ENCODE results near the gene TXNDC9.
"Not testable (repeated sequence)": the region's sequence is repeated elsewhere in the genome, so short reads cannot be mapped to it uniquely, and the experiment has no call there.

Gene TXNDC9

DNA sequence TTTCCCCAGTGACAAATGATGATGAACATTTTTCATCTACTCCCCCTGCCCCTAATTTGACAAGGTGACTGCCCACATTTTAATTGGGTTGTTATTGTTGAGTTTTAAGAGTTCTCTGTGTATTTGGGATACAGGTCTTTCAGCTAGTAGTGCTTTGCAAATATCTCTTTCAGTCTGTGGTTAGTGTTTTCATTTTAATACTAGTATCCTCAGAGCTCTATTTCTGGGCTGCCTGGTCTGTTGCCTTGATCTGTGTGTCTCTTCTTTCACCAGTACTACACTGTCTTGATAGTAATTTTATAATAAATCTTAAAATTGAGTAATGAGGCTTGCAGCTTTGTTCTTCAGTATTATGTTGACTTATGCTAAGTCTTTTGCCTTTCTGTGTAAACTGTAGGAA, 20.7 kb upstream of the TXNDC9 start:
- FAIRE-seq (peak; percentile 58), DNase-seq (ENCODE audit: insufficient read length, low spot score) (no peak)
- no peak for TF ChIP-seq POU2F2 (IDR thresholded peaks at IDR 0.05; ENCODE audit: low read depth, low read length)
- no peak for TF ChIP-seq POLR2A (IDR thresholded peaks at IDR 0.05; ENCODE audit: low read depth, low read length)
- no peak for TF ChIP-seq SPI1 (IDR thresholded peaks at IDR 0.05; ENCODE audit: low read depth, low read length)
- no peak for TF ChIP-seq POLR2AphosphoS5 (IDR thresholded peaks at IDR 0.05; ENCODE audit: low read depth, low read length)
- TF ChIP-seq TAF1 (IDR thresholded peaks at IDR 0.05; ENCODE audit: low read depth, low read length): no peak
- no peak for TF ChIP-seq PAX5 (IDR thresholded peaks at IDR 0.05; ENCODE audit: insufficient read depth, low read length, severe bottlenecking)

DNA sequence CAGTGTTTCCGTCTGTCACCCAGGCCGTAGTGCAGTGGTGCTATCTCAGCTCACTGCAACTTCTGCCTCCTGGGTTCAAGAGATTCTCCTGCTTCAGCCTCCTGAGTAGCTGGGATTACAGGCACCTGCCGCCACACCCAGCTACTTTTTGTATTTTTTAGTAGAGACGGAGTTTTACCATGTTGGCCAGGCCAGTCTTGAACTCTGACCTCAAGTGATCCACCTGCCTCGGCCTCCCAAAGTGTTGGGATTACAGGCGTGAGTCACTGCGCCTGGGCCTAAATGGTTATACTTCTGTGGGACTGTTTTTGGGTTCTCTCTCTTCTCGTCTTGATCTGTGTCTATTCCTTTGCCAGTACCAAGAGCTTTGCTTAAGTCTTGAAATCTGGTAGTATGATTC, 18.7 kb upstream of the TXNDC9 start:
- not testable (repeated sequence) for DNase-seq (ENCODE audit: insufficient read length, low spot score); FAIRE-seq

DNA sequence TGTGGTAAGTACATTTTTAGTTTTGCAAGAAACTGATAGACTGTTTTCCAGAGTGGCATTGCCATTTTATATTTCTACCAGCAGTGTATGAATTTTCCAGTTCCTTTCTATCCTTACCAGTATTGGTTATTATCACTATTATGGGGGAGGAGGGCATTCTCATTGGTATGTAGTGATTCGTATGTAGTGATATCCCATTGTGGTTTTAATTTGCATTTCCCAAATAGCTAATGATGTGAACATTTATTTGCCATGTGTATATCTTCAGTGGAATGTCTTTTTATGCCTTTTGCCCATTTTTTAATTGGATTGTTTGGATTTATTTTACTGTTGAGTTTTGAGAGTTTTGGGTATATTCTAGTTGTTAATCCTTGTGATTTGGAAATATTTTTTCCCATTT, 17.9 kb upstream of the TXNDC9 start:
- no peak for DNase-seq (ENCODE audit: insufficient read length, low spot score)

DNA sequence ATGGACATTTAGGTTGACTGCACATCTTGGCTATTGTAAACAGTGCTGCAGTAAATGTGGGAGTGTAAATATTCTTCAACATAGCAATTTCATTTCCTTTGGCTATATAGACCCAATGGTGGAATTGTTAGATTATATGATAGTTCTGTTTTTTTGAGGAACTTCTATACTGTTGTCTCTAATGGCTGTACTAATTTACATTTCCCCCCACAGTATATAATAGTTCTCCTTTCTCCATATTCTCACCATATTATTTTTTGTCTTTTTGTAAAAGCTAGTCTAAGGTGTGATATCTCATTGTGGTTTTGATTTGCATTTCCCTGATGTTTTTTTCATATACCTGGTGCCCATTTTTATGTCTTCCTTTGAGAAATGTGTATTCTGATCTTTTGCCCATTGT, 14.1 kb upstream of the TXNDC9 start:
- TF ChIP-seq SPI1 (IDR thresholded peaks at IDR 0.05; ENCODE audit: low read depth, low read length) (no peak), PAX5 (IDR thresholded peaks at IDR 0.05; ENCODE audit: insufficient read depth, low read length, severe bottlenecking) (no peak), POU2F2 (IDR thresholded peaks at IDR 0.05; ENCODE audit: low read depth, low read length) (no peak), POLR2A (IDR thresholded peaks at IDR 0.05; ENCODE audit: low read depth, low read length) (no peak), POLR2AphosphoS5 (IDR thresholded peaks at IDR 0.05; ENCODE audit: low read depth, low read length) (no peak), TAF1 (IDR thresholded peaks at IDR 0.05; ENCODE audit: low read depth, low read length) (no peak)
- DNase-seq (ENCODE audit: insufficient read length, low spot score): no peak
- FAIRE-seq: no peak

More for the DNA sequence above, 17.9 kb upstream of the TXNDC9 start:
- TF ChIP-seq SPI1 (IDR thresholded peaks at IDR 0.05; ENCODE audit: low read depth, low read length) (no peak), PAX5 (IDR thresholded peaks at IDR 0.05; ENCODE audit: insufficient read depth, low read length, severe bottlenecking) (no peak), POLR2AphosphoS5 (IDR thresholded peaks at IDR 0.05; ENCODE audit: low read depth, low read length) (no peak), POLR2A (IDR thresholded peaks at IDR 0.05; ENCODE audit: low read depth, low read length) (no peak), TAF1 (IDR thresholded peaks at IDR 0.05; ENCODE audit: low read depth, low read length) (no peak), POU2F2 (IDR thresholded peaks at IDR 0.05; ENCODE audit: low read depth, low read length) (no peak)
- FAIRE-seq: peak; percentile 26

DNA sequence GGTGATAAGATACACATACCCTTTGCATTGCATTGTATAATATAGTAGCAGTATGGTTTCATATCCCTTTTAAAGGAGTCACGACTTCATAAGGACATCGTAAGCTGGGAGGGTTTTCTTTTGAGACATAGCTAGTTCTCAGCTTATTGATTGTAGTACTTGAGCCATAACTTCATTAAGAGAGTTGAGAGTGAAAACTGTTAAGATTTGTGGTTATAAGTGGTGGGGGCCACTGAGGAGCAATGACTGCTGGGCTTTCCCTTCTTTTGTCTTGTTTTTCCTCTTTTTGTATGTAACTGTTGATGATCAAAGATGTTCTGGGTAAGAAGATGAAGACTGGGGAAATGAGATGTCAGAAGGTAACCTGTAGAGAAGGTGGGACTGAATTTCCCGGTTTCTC, 12.0 kb upstream of the TXNDC9 start:
- no peak for TF ChIP-seq PAX5 (IDR thresholded peaks at IDR 0.05; ENCODE audit: insufficient read depth, low read length, severe bottlenecking)
- no peak for TF ChIP-seq POU2F2 (IDR thresholded peaks at IDR 0.05; ENCODE audit: low read depth, low read length)
- peak; percentile 65 for TF ChIP-seq SPI1 (IDR thresholded peaks at IDR 0.05; ENCODE audit: low read depth, low read length)
- TF ChIP-seq POLR2A (IDR thresholded peaks at IDR 0.05; ENCODE audit: low read depth, low read length): no peak
- DNase-seq (ENCODE audit: insufficient read length, low spot score): no peak
- no peak for FAIRE-seq

DNA sequence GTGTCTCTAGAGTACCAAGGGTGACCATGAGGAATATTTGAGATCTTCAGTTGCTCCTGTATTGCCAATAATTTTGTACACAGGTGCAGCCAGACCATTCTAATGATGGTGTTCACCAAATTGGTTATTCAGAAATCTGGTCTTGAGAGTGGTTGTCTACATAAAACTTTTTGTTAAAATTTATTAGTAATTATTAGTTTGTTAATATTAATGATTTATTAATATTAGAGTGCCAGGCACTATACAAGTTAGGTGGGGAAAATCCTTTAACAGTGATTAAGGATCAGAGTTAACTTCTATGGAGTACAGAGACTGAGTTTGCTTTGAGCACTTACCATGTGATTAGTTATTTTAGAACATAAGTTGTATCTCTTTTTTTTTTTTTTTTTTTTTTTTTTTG, 10.1 kb upstream of the TXNDC9 start:
- TF ChIP-seq POU2F2 (IDR thresholded peaks at IDR 0.05; ENCODE audit: low read depth, low read length) (no peak), PAX5 (IDR thresholded peaks at IDR 0.05; ENCODE audit: insufficient read depth, low read length, severe bottlenecking) (no peak), POLR2AphosphoS5 (IDR thresholded peaks at IDR 0.05; ENCODE audit: low read depth, low read length) (no peak), POLR2A (IDR thresholded peaks at IDR 0.05; ENCODE audit: low read depth, low read length) (no peak), TAF1 (IDR thresholded peaks at IDR 0.05; ENCODE audit: low read depth, low read length) (no peak), SPI1 (IDR thresholded peaks at IDR 0.05; ENCODE audit: low read depth, low read length) (no peak)
- no peak for DNase-seq (ENCODE audit: insufficient read length, low spot score)
- FAIRE-seq: no peak

DNA sequence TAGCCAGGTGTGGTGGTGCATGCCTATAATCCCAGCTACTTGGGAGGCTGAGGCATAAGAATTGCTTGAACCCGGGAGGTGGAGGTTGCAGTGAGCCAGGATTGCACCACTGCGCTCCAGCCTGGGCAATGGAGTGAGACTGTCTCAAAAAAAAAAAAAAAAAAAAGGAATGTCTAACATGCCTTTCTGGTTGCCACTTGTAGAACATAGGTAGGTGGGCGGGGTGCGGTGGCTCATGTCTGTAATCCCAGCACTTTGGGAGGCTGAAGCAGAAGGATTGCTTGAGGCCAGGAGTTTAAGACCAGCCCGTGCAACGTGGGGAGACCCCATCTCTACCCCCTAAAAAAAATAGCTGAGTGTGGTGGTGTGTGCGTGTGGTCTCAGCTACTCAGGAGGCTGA, 9.3 kb upstream of the TXNDC9 start:
- DNase-seq (ENCODE audit: insufficient read length, low spot score); FAIRE-seq: not testable (repeated sequence)

DNA sequence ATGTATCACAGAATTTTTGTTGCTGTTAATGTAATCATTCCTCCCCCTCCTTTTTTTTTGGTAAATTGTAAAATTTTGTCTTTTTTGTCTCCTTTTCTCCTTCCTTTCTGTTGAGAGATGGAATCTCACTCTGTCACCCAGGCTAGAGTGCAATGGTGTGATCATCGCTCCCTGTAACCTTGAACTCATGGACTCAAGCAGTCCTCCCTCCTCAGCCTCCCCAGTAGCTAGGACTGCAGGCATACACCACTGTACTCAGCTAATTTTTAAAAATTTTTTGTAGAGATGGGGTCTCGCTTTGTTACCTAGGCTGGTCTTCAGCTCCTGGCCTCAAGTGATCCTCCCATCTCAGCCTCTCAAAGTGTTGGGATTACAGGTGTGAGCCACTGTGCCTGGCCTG, 6.4 kb upstream of the TXNDC9 start:
- TF ChIP-seq POLR2AphosphoS5 (IDR thresholded peaks at IDR 0.05; ENCODE audit: low read depth, low read length): no peak
- TF ChIP-seq POU2F2 (IDR thresholded peaks at IDR 0.05; ENCODE audit: low read depth, low read length): no peak
- TF ChIP-seq SPI1 (IDR thresholded peaks at IDR 0.05; ENCODE audit: low read depth, low read length): no peak
- TF ChIP-seq TAF1 (IDR thresholded peaks at IDR 0.05; ENCODE audit: low read depth, low read length): no peak
- TF ChIP-seq POLR2A (IDR thresholded peaks at IDR 0.05; ENCODE audit: low read depth, low read length): no peak
- TF ChIP-seq PAX5 (IDR thresholded peaks at IDR 0.05; ENCODE audit: insufficient read depth, low read length, severe bottlenecking): no peak
- FAIRE-seq: no peak
- DNase-seq (ENCODE audit: insufficient read length, low spot score): no peak

DNA sequence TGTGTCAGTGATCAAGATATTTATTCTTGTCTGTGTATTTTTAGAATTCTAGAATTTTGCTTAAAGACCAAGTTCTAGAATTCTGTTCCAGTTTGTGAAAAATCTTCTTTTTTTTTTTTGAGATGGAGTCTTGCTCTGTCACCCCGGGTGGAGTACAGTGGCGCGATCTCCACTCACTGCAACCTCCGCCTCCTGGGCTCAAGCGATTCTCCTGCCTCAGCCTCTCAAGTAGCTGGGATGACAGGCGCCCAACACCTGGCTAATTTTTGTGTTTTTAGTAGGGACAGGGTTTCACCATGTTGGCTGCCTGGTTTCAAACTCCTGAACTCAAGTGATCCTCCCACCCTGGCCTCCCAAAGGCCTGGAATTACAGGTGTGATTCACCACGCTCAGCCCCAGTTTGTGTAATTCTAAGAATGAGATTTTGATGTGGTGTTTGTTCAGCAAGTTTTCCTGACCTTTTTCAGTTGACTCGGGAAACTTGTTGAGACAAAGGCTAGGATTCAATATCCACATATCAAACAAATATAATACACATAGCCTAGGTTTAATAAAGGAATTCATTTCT, 4.6 kb upstream of the TXNDC9 start:
- no peak for DNase-seq (ENCODE audit: insufficient read length, low spot score)
- TF ChIP-seq POLR2AphosphoS5 (IDR thresholded peaks at IDR 0.05; ENCODE audit: low read depth, low read length) (no peak), TAF1 (IDR thresholded peaks at IDR 0.05; ENCODE audit: low read depth, low read length) (no peak), POLR2A (IDR thresholded peaks at IDR 0.05; ENCODE audit: low read depth, low read length) (no peak), POU2F2 (IDR thresholded peaks at IDR 0.05; ENCODE audit: low read depth, low read length) (no peak), SPI1 (IDR thresholded peaks at IDR 0.05; ENCODE audit: low read depth, low read length) (no peak), PAX5 (IDR thresholded peaks at IDR 0.05; ENCODE audit: insufficient read depth, low read length, severe bottlenecking) (no peak)

DNA sequence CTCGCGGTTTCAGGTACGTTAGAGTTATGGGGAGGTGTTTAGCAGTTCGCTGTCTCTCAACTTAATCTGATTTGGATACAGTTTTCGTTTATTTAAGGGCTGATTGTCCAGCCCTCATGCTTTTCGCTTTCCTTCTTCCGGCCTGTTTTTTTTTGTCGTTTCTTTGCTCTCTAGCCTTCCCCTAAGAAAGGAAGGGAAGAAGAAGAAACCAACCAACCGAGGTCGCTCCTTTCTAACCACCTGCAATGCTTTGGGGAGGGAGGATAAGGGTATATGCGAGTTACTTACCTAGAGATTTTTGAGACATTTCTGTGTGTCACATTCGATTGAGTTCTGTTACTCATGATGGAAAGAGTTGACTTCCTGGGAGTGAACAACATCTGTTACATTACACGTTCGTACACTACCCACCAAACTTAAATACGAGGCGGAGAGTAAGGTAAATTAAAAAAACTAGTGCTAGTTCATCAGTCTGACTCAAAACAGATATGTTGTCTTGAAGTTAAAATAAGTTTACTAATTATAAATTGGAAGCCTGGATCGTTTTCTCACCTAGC, 2.0 kb upstream of the TXNDC9 start:
- DNase-seq (ENCODE audit: insufficient read length, low spot score): no peak
- TF ChIP-seq POLR2A (IDR thresholded peaks at IDR 0.05; ENCODE audit: low read depth, low read length) (no peak; the same call in 1 of the 2 replicates), TAF1 (IDR thresholded peaks at IDR 0.05; ENCODE audit: low read depth, low read length) (peak; percentile 17; the same call in 1 of the 2 replicates)
- FAIRE-seq: no peak

More for the DNA sequence above, 4.6 kb upstream of the TXNDC9 start:
- FAIRE-seq: no peak

Measured in GM12891 (cell line).